Mesenchymal stem cell (in vitro differentiated cells and primary cell): ENCODE data around the gene CFAP65.
A peak's percentile ranks its signal among the peaks of the same experiment; 100 is the strongest.

Experiments
- DNase-seq: peaks from one replicate; pipeline ENCODE4 v3.0.0-alpha.2; 2013
- H2AFZ ChIP-seq: one replicate; pipeline ENCODE4 v1.6.1; 2013; ENCODE audit warnings: low read depth, mild to moderate bottlenecking, control low read depth, inconsistent platforms, low read length, moderate library complexity
- H2AK5ac ChIP-seq: 2 replicates; pipeline ENCODE4 v1.6.1; 2013; ENCODE audit warnings: low read length, moderate library complexity, mild to moderate bottlenecking, inconsistent platforms; ENCODE audit not compliant: severe bottlenecking
- H2BK120ac ChIP-seq: one replicate; pipeline ENCODE4 v1.6.1; 2013; ENCODE audit warnings: low read depth, mild to moderate bottlenecking, inconsistent platforms, low read length, moderate library complexity
- H2BK12ac ChIP-seq, 2 experiments: one replicate each; pipeline ENCODE4 v1.6.1; 2013; ENCODE audit warnings: inconsistent platforms in 2 of 2, low read length in 2 of 2, mild to moderate bottlenecking in 2 of 2, moderate library complexity in 2 of 2, control low read depth in 1 of 2
- H2BK15ac ChIP-seq: one replicate; pipeline ENCODE4 v1.6.1; 2013; ENCODE audit warnings: mild to moderate bottlenecking, low read depth, inconsistent platforms; ENCODE audit not compliant: poor library complexity, severe bottlenecking
- H2BK5ac ChIP-seq: 2 replicates; pipeline ENCODE4 v1.6.1; 2013; ENCODE audit warnings: low read depth, mild to moderate bottlenecking, low read length, control low read depth, inconsistent platforms; ENCODE audit not compliant: poor library complexity, severe bottlenecking
- H3K14ac ChIP-seq, 2 experiments: one replicate each; pipeline ENCODE4 v1.6.1; 2013; ENCODE audit warnings: inconsistent platforms in 2 of 2, low read length in 2 of 2, control low read depth in 1 of 2, mild to moderate bottlenecking in 1 of 2, moderate library complexity in 1 of 2
- H3K18ac ChIP-seq, 2 experiments: one replicate each; pipeline ENCODE4 v1.6.1; 2013; ENCODE audit warnings: inconsistent platforms in 2 of 2, low read length in 2 of 2, control low read depth in 1 of 2, low read depth in 1 of 2, mild to moderate bottlenecking in 1 of 2
- H3K23ac ChIP-seq, 2 experiments: one replicate each; pipeline ENCODE4 v1.6.1; 2013; ENCODE audit warnings: inconsistent platforms in 2 of 2, low read length in 2 of 2, mild to moderate bottlenecking in 2 of 2, moderate library complexity in 2 of 2, control low read depth in 1 of 2
- H3K27ac ChIP-seq: 2 replicates; pipeline ENCODE4 v1.5.1; 2013; ENCODE audit warnings: mild to moderate bottlenecking, moderate library complexity, low read length, control low read depth, inconsistent platforms; ENCODE audit not compliant: poor library complexity, severe bottlenecking
- H3K27me3 ChIP-seq, 2 experiments: 2 replicates each; pipeline versions ENCODE4 v1.6.1 to v1.7.0; 2013; ENCODE audit warnings: low read length in 2 of 2, mild to moderate bottlenecking in 2 of 2, moderate library complexity in 2 of 2, control low read depth in 1 of 2, inconsistent platforms in 1 of 2; ENCODE audit not compliant: control insufficient read depth in 1 of 2, insufficient read depth in 1 of 2
- H3K36me3 ChIP-seq, 2 experiments: 2 replicates each; pipeline versions ENCODE4 v1.6.1 to v1.7.0; 2013; ENCODE audit warnings: low read length in 2 of 2, control low read depth in 1 of 2, inconsistent platforms in 1 of 2, low read depth in 1 of 2, mild to moderate bottlenecking in 1 of 2; ENCODE audit not compliant: insufficient read depth in 2 of 2, control insufficient read depth in 1 of 2
- H3K4ac ChIP-seq, 2 experiments: one replicate each; pipeline ENCODE4 v1.6.1; 2013; ENCODE audit warnings: inconsistent platforms in 2 of 2, low read length in 2 of 2, mild to moderate bottlenecking in 2 of 2, moderate library complexity in 2 of 2, control low read depth in 1 of 2, low read depth in 1 of 2
- H3K4me1 ChIP-seq: 2 replicates; pipeline ENCODE4 v1.6.1; 2013; ENCODE audit warnings: low read depth, low read length, control low read depth; ENCODE audit not compliant: control insufficient read depth, insufficient read depth
- H3K4me2 ChIP-seq: 2 replicates; pipeline ENCODE4 v1.6.1; 2013; ENCODE audit warnings: low read length, mild to moderate bottlenecking, inconsistent platforms; ENCODE audit not compliant: poor library complexity, severe bottlenecking
- H3K4me3 ChIP-seq, 2 experiments: 2 replicates each; pipeline versions ENCODE4 v1.5.1 to v1.7.0; 2013; ENCODE audit warnings: low read length in 2 of 2, mild to moderate bottlenecking in 2 of 2, control low read depth in 1 of 2, low read depth in 1 of 2; ENCODE audit not compliant: insufficient read depth in 1 of 2
- H3K79me1 ChIP-seq: replicated peaks from 2 replicates; pipeline ENCODE4 v1.6.1; 2013; ENCODE audit warnings: mild to moderate bottlenecking, control low read depth, low read length, inconsistent platforms; ENCODE audit not compliant: poor library complexity, severe bottlenecking
- H3K9ac ChIP-seq: 2 replicates; pipeline ENCODE4 v1.7.0; 2013; ENCODE audit warnings: mild to moderate bottlenecking, low read length, moderate library complexity
- H3K9me3 ChIP-seq: 2 replicates; pipeline ENCODE4 v1.7.0; 2013; ENCODE audit warnings: mild to moderate bottlenecking, low read length; ENCODE audit not compliant: control insufficient read depth
- H4K8ac ChIP-seq: one replicate; pipeline ENCODE4 v1.6.1; 2013; ENCODE audit warnings: inconsistent platforms, mild to moderate bottlenecking, low read length, moderate library complexity
- H4K91ac ChIP-seq: one replicate; pipeline ENCODE4 v1.6.1; 2013; ENCODE audit warnings: mild to moderate bottlenecking, low read length, inconsistent platforms
- WGBS: methylation state at CpG from one replicate; pipeline ENCODE4 v1.1.7; 2013; ENCODE audit warnings: mixed read lengths; 5-methylcytosine and 5-hydroxymethylcytosine counted together

CFAP65 gene

DNA sequence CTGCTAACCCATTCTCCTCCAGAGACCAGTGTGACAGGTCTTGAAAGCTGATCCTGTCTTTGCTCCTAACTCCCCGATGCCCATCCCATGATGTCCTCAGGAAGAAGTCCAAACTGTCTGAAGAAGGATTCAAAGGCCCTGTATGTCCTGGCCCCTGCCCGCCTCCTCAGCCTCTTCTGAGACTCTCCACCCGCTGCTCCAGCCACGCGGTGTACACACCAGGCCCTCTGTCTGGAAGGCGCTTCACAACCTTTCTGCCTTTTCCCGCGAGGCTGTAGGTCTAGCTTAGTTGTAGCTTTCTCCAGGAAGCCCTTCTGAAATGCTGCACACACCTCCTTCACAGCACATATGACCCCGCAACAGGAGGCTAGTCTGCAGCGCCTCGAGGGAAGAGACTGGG is 24.6 kb downstream of the CFAP65 start:
- H3K4me3 ChIP-seq: no peak overlapping the region
- no peak overlapping the region for H3K23ac ChIP-seq
- no peak overlapping the region for H2AK5ac ChIP-seq
- H3K4ac ChIP-seq: no peak overlapping the region
- H3K27ac ChIP-seq: no peak overlapping the region
- H4K91ac ChIP-seq: no peak overlapping the region
- H3K9ac ChIP-seq: no peak overlapping the region
- no peaks in the 10 kb centered on the region for H3K4me1 ChIP-seq
- 94% methylated on average over 8 of the region's 11 CpGs for WGBS
- H2BK5ac ChIP-seq: no peak overlapping the region
- no peaks in the 10 kb centered on the region for H3K36me3 ChIP-seq
- no peak overlapping the region for H2BK15ac ChIP-seq
- H3K9me3 ChIP-seq: no peaks in the 10 kb centered on the region
- no peak for DNase-seq
- no peak overlapping the region for H3K18ac ChIP-seq
- H3K14ac ChIP-seq: no peak overlapping the region
- no peak overlapping the region for H2BK120ac ChIP-seq
- peaks cover 66 to 90% of the 10 kb centered on the region in 2 experiments for H3K27me3 ChIP-seq
- H2AFZ ChIP-seq: no peak overlapping the region
- no peaks in the 10 kb centered on the region for H3K79me1 ChIP-seq
- H4K8ac ChIP-seq: no peak overlapping the region
- no peak overlapping the region for H3K4me2 ChIP-seq
- H2BK12ac ChIP-seq: no peak overlapping the region

DNA sequence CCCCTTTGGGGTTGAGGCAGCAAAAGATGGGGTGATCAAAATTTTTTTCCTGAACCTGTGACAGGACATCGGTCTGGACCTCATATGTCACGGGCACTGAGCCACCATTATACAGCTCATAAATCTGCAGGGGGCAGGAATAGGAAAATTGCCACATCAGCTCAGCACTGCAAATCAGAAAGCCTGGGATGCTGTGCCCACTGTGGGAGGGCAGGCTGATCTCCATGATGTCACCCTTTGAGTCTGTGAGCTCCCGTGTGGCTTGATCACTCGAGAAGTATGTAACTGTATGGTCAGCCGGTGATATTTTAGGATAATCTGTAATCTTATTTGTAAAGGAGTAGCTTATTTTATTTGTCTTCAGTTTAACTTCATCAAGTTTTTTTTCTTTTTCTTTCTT is 30.4 kb downstream of the CFAP65 start:
- Histone ChIP-seq H3K79me1 (no peaks in the 10 kb centered on the region), H2BK120ac (no peak overlapping the region), H2AFZ (no peak overlapping the region), H3K9ac (no peak overlapping the region), H3K4me1 (no peaks in the 10 kb centered on the region), H3K4me2 (no peak overlapping the region), H3K4ac (no peak overlapping the region), H4K8ac (no peak overlapping the region), H3K27ac (no peak overlapping the region), H2BK15ac (no peak overlapping the region), H3K4me3 (no peak overlapping the region), H3K9me3 (peaks cover 3% of the 10 kb centered on the region), H2BK12ac (no peak overlapping the region), H3K14ac (no peak overlapping the region), H2BK5ac (no peak overlapping the region), H3K27me3 (peaks cover 30 to 69% of the 10 kb centered on the region in 2 experiments), H2AK5ac (no peak overlapping the region), H3K36me3 (no peaks in the 10 kb centered on the region), H4K91ac (no peak overlapping the region), H3K18ac (no peak overlapping the region), H3K23ac (no peak overlapping the region)
- DNase-seq: no peak
- 92% methylated on average over 2 of the region's 5 CpGs for WGBS

DNA sequence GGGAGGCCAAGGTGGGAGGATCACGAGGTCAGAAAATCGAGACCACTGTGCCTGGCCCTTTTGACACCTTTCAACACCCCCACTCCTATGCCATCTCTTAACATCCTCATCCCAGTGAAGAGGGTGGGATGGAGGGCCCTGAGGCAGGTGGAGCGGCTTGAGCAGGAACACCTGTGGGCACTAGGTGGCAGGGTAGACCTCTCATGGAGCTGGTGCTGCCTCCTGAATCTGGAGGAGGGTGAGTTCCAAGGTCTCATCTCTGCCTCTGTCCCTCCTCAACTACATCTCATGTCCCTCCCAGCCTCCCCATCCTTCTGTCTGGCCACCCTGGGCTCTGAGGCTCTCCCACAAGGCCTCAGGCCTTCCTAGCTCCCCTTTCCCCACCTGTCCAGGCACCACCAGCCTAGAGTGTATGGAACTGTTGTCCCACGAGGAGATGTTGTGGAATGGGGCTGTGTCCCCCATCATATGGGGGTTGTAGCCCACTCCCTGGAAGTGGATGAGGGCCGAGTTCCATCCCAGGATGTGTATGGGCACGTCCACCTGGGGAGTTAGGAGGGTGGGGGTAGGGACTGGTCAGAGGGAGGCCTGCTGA is 31.1 kb downstream of the CFAP65 start:
- H3K27me3 ChIP-seq: peaks cover 34 to 69% of the 10 kb centered on the region in 2 experiments
- H2AK5ac ChIP-seq: no peak overlapping the region
- H3K4me3 ChIP-seq: no peak overlapping the region
- WGBS: 28% methylated on average over 3 of the region's 6 CpGs
- H2AFZ ChIP-seq: no peak overlapping the region
- H3K9me3 ChIP-seq: peaks cover 3% of the 10 kb centered on the region
- H3K18ac ChIP-seq: no peak overlapping the region
- H2BK15ac ChIP-seq: no peak overlapping the region
- no peak overlapping the region for H3K23ac ChIP-seq
- H3K79me1 ChIP-seq: no peaks in the 10 kb centered on the region
- no peaks in the 10 kb centered on the region for H3K36me3 ChIP-seq
- no peak overlapping the region for H3K4me2 ChIP-seq
- no peak for DNase-seq
- no peak overlapping the region for H2BK12ac ChIP-seq
- H3K9ac ChIP-seq: no peak overlapping the region
- no peaks in the 10 kb centered on the region for H3K4me1 ChIP-seq
- H2BK5ac ChIP-seq: no peak overlapping the region
- H4K91ac ChIP-seq: no peak overlapping the region
- no peak overlapping the region for H4K8ac ChIP-seq
- no peak overlapping the region for H3K4ac ChIP-seq
- H2BK120ac ChIP-seq: no peak overlapping the region
- peak overlapping the region in 1 of 2 experiments; percentile 41 for H3K14ac ChIP-seq
- no peak overlapping the region for H3K27ac ChIP-seq

DNA sequence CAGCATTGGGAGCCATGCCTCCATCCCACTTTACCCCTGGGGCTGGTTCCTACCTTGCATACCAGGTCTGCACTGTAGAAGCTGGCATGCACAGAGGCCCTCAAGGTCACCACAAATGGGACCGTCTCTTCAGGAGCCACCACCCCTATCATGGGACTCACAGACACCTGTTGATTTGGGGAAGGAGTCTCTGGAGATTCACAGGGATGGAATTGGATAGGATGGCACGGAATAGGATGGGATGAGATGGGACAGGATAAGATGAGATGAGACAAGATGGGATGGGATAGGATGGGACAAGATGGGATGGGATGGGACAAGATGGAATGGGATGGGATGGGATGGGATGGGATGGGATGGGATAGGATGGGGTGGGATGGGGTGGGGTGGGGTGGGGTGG is 32.0 kb downstream of the CFAP65 start:
- Histone ChIP-seq H3K9ac (no peak overlapping the region), H2BK12ac (no peak overlapping the region)

More for the DNA sequence above, 32.0 kb downstream of the CFAP65 start:
- Histone ChIP-seq H3K14ac (no peak overlapping the region), H2BK5ac (no peak overlapping the region), H2AK5ac (no peak overlapping the region), H3K9me3 (peaks cover 3% of the 10 kb centered on the region), H3K4me3 (no peak overlapping the region), H3K36me3 (no peaks in the 10 kb centered on the region), H3K27me3 (peaks cover 35 to 67% of the 10 kb centered on the region in 2 experiments), H3K4me1 (no peaks in the 10 kb centered on the region), H3K79me1 (no peaks in the 10 kb centered on the region), H2BK15ac (no peak overlapping the region), H3K23ac (no peak overlapping the region), H3K4ac (no peak overlapping the region), H4K91ac (no peak overlapping the region), H3K27ac (no peak overlapping the region), H2BK120ac (no peak overlapping the region), H3K18ac (no peak overlapping the region), H4K8ac (no peak overlapping the region), H3K4me2 (no peak overlapping the region), H2AFZ (no peak overlapping the region)
- DNase-seq: no peak
- WGBS: 55% methylated on average over 2 of the region's 2 CpGs
